Erythroblast (primary cell): ENCODE results near the gene GOLGA1.

ENCODE experiments used
- GATA1 ChIP-seq: IDR thresholded peaks from 2 replicates; pipeline ENCODE4 v1.6.1; 2011; ENCODE audit warnings: low read depth, mild to moderate bottlenecking, control low read depth, low read length, moderate library complexity
- POLR2A ChIP-seq: IDR thresholded peaks from 2 replicates; pipeline ENCODE4 v1.6.1; 2011; ENCODE audit warnings: mild to moderate bottlenecking, low read length

DNA sequence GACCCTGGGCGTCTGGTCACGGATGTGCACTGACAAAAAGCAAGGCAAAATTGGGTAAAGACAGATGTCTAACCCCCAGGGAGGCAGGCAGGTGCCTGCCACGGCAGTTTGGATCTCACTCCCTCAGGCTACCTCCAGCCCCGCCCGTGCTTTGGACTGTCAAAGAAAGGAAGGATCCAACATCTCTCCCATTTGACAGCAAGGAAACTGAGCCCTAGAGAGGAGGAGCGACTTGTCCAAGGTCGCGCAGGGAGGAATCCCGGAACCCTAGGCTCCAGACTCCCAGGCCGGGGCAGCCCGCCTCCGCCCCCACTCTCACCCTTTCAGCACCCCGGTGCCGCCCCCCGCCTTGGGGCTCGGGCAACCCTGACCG, 376 bp downstream of the GOLGA1 start:
- TF ChIP-seq POLR2A (no peak), GATA1 (no peak)
